KG1 (cell line): ENCODE measurements around the gene BPIFA1.
A peak's percentile ranks its signal among the peaks of the same experiment; 100 is the strongest.

ENCODE experiments used
- DNase-seq: peaks from one replicate; lab custom pipeline; 2025; lab: John Stamatoyannopoulos, UW

The BPIFA1 gene

GRCh38 chr20:33277471-33278441, 42.0 kb downstream of the BPIFA1 start:
- DNase-seq, result no peak

GRCh38 chr20:33278700-33279099, 42.9 kb downstream of the BPIFA1 start:
- DNase-seq, result no peak

DNA sequence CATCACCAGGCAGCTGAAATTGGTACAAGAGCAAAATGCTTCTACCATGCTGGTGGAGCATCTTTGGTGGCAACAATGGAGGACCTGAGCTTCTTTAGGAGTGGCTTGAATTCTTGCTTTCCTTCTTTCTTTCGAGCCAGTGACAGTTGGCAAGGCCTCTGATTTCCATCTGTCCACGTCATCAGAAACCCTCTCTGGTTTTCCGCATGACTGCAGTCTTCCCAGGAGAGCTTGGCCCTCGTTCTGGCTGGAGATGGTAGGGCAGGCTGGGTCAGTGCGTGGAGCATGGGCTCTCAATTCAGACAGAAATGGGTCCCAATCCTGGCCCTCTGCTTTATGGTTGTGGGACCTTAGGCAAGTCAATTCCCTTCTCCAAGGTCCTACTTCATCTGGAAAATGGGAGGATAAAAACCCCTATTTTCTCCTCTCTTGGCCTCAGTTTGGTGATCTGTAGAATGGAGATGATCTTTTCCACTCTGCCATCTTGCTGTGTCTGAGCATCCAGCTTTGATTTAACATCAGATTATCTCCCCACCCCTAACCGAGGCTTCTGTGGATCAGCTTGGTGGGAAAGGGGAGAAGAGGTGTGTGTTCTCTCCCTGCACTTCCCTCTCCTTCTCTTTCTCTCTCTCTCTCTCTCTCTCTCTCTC, 43.6 kb downstream of the BPIFA1 start:
- DNase-seq, result no peak

- no peak for DNase-seq
These were observed 44.3 kb downstream of the BPIFA1 start for GRCh38 chr20:33280000-33280680.

DNA sequence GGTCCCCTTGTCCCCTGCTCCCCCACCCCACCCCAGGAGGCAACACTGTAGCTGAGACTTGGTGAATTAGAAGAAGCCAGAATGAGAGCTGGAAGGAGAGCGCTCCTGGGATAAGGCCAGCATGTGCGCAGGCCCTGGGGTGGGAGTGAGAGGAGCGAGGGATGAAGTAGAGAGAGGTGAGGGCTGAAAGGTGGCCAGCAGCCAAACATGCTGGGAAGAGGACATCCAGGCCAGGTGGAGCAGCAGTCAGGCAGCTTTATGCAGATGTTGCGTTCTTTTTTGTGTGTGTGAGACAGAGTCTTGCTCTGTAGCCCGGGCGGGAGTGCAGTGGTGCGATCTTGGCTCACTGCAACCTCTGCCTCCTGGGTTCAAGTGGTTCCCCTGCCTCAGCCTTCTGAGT, 45.0 kb downstream of the BPIFA1 start:
- no peak for DNase-seq

- DNase-seq, result no peak
These were observed 45.9 kb downstream of the BPIFA1 start for GRCh38 chr20:33281550-33282146.

- no peak for DNase-seq
These were observed 46.6 kb downstream of the BPIFA1 start for GRCh38 chr20:33282196-33282934.

- no peak for DNase-seq
These were observed 47.3 kb downstream of the BPIFA1 start, which contains the start of gene BPIFB1 for GRCh38 chr20:33282991-33283555. BPIFB1 (plus strand) TSS chr20:33283214; CDS start chr20:33286074, 2,860 bp downstream.

GRCh38 chr20:33284284-33284683, 48.5 kb downstream of the BPIFA1 start:
- no peak for DNase-seq

- no peak for DNase-seq
These were observed 49.1 kb downstream of the BPIFA1 start for GRCh38 chr20:33284937-33285336.

DNA sequence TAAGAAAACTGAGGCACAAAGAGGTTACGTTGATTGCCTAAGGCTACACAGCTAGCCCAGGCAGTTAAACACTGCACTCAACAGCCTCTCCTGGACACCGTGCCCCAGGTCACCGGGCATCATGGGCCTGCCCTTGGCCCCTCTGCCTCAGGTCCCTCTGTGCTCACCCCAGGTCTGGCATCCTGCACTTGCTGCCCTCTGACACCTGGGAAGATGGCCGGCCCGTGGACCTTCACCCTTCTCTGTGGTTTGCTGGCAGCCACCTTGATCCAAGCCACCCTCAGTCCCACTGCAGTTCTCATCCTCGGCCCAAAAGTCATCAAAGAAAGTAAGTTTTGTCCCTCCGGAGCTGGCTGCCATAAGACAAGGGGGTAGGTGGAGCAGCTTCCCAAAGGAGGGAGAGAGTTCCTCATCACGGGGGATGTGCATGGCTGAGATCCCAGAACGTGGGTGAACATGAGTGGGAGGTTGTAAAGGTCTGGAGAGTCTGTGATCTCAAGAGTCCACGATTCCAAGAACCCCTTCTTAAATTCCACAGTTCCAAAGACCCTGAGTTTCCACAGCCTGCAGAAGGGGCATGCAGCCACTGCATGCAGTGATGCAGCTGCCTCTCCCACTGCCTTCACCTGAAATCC, 50.2 kb downstream of the BPIFA1 start:
- DNase-seq, result no peak

- no peak for DNase-seq
These were observed 52.1 kb downstream of the BPIFA1 start for GRCh38 chr20:33287884-33288283.

DNA sequence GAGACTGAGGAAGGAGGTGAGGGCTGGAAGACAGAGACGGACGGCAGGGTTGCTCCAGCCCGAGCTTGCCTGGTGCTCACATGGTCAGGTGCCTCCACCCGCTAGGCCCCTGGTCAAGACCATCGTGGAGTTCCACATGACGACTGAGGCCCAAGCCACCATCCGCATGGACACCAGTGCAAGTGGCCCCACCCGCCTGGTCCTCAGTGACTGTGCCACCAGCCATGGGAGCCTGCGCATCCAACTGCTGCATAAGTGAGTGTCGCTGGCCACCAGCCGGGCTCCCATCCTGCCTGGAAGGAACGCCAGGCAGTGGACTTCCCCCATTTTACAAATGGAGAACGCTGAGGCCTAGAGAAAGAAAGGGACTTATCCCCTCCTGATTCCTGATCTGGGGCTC, 55.1 kb downstream of the BPIFA1 start:
- DNase-seq, result no peak

DNA sequence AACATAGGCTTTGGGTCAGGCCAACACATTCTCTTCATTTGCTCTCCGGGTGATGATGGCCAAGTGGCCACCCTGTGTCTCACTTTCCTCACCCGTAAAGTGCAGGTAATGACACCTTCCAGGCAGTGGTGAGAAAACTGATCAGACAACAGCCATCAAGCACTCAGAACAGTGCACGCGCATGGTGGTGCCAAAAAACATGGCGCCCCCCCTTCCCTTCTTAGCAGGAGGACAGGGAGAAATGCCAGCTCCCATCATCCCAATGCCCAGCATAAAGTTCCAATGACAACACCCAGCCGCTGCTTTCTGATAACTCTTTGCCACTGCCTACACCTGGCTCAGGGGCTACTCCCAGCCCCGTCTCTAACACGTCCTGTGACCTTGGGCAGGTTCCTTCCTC, 55.6 kb downstream of the BPIFA1 start:
- DNase-seq, result no peak

GRCh38 chr20:33291830-33292355, 56.1 kb downstream of the BPIFA1 start:
- peak; percentile 36 for DNase-seq
